Lower leg skin (tissue), 3 donors: ENCODE results near the gene MAP4K2.

Experiments
- POLR2A ChIP-seq, 2 donors: fragments of 450-650 bp; IDR thresholded peaks; one replicate each; pipeline ENCODE4 v1.6.1; 2016 to 2017; ENCODE audit warnings: antibody characterized with exemption in 2 of 2, mild to moderate bottlenecking in 1 of 2, moderate library complexity in 1 of 2
- TF ChIP-seq, protein P1 (sequence below), 3 donors: fragments of 450-650 bp; IDR thresholded peaks; one replicate each; pipeline ENCODE4 v1.5.1; 2016; ENCODE audit warnings: antibody characterized with exemption in 3 of 3, mild to moderate bottlenecking in 3 of 3, moderate library complexity in 2 of 3

DNA sequence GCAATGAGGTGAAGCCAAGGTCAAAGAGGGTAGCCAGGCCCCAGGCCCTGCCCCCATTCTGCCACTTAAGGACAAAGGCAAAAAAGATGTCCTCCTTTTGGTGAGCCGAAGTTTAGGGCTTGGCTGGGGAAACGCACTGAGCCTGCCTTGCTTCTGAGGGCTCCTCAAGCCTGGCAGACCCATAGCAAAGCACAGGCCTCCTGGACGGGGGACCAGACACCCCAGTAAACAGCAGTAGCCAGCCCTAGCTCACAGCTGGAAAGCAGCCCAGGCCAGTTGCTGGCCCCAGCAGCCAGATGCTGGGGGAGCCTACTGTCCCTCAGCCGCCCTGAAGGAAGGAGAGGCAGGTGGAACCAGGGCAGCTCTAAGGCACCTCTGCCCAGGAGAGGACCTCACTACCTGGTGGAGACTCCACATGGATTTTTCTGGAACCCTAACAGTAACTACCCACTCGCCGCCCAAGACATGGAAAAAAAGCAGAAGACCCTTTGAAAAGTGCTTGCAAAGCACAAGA, 39.4 kb downstream of the MAP4K2 start:
- TF ChIP-seq, protein P1, sequence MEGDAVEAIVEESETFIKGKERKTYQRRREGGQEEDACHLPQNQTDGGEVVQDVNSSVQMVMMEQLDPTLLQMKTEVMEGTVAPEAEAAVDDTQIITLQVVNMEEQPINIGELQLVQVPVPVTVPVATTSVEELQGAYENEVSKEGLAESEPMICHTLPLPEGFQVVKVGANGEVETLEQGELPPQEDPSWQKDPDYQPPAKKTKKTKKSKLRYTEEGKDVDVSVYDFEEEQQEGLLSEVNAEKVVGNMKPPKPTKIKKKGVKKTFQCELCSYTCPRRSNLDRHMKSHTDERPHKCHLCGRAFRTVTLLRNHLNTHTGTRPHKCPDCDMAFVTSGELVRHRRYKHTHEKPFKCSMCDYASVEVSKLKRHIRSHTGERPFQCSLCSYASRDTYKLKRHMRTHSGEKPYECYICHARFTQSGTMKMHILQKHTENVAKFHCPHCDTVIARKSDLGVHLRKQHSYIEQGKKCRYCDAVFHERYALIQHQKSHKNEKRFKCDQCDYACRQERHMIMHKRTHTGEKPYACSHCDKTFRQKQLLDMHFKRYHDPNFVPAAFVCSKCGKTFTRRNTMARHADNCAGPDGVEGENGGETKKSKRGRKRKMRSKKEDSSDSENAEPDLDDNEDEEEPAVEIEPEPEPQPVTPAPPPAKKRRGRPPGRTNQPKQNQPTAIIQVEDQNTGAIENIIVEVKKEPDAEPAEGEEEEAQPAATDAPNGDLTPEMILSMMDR (IDR thresholded peaks at IDR 0.05): no peak
- no peak for TF ChIP-seq POLR2A (IDR thresholded peaks at IDR 0.05)
